SH-SY5Y (cell line): ENCODE measurements around the gene GNG13.

ENCODE experiments used
- GATA2 ChIP-seq: IDR thresholded peaks from 2 replicates; pipeline ENCODE4 v1.6.1; 2011; ENCODE audit warnings: mild to moderate bottlenecking, low read depth, low read length
- GATA3 ChIP-seq: IDR thresholded peaks from 2 replicates; pipeline ENCODE4 v1.6.1; 2011; ENCODE audit warnings: low read depth, mild to moderate bottlenecking, low read length, moderate library complexity

DNA sequence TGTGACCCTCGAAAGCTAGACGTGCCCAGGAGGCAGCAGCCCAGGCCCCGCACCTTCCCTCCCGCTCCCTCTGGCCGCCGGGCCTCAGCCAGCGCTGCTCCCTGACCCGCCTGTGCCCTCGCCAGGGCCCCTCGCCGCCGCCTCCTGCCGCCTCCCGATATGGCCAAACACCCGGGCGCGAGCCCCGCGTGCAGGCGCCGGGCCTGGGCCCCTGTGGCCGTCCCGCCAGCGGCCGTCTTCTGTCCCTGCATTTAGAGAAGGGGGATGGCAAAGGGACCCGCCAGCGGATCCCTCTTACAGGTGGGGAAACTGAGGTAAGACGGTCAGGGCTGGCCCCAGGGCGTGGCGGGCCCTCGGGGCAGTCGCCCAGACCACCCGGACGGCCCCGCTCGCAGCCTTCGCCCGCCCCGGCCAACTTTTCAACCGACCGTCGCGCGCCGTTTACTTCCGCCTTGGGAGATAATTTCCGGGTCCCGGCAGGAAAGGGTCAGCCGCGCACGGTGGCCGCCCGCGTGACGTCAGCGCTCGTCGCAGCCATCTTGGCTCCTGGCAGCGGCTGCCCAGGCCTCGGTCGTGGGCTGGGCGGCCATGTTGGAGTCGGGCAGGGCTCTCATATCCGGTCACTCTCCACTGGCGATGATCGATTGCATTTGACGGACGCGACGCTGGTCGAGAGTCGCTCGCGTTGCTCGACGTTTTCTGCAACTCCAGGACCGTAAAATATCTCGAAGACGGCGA is 7.0 kb upstream of the GNG13 start:
- no peak for TF ChIP-seq GATA3
- no peak for TF ChIP-seq GATA2
